ENCODE measurements around the gene PFKM.
A peak's percentile ranks its signal among the peaks of the same experiment; 100 is the strongest.

PFKM gene

GRCh38 chr12:48157889-48158370 lies 38.8 kb downstream of the PFKM start:
- peak; percentile 19 for DNase-seq

GRCh38 chr12:48160046-48160445 lies 40.9 kb downstream of the PFKM start:
- DNase-seq = no peak

- no peak for DNase-seq
These were observed 41.6 kb downstream of the PFKM start for GRCh38 chr12:48160807-48161206.

- DNase-seq = no peak
These were observed 44.1 kb downstream of the PFKM start for GRCh38 chr12:48163150-48163747.

- DNase-seq = no peak
These were observed 45.3 kb downstream of the PFKM start for GRCh38 chr12:48164451-48164850.

GRCh38 chr12:48165089-48165981 lies 46.2 kb downstream of the PFKM start:
- peak; percentile 50 for DNase-seq

GRCh38 chr12:48169011-48169410 lies 49.8 kb downstream of the PFKM start:
- DNase-seq = no peak

GRCh38 chr12:48175613-48176416 lies 56.7 kb downstream of the PFKM start:
- no peak for DNase-seq

- no peak for DNase-seq
These were observed 57.2 kb downstream of the PFKM start for GRCh38 chr12:48176417-48176751.

GRCh38 chr12:48177982-48178381 lies 58.8 kb downstream of the PFKM start:
- no peak for DNase-seq

GRCh38 chr12:48179466-48179865 lies 60.3 kb downstream of the PFKM start:
- DNase-seq = no peak

GRCh38 chr12:48180424-48180823 lies 61.3 kb downstream of the PFKM start:
- no peak for DNase-seq

- DNase-seq = no peak
These were observed 61.8 kb downstream of the PFKM start for GRCh38 chr12:48180857-48181495.

GRCh38 chr12:48182631-48183030 lies 63.5 kb downstream of the PFKM start:
- peak; percentile 6 for DNase-seq

GRCh38 chr12:48183091-48183875 lies 64.1 kb downstream of the PFKM start, which contains the start of gene CCDC184:
Gene CCDC184, plus strand, starts transcription at chr12:48183644. Its CDS starts 479 bp downstream, at chr12:48184123.
- DNase-seq = peak; percentile 77

GRCh38 chr12:48183876-48184548 lies 64.8 kb downstream of the PFKM start:
- peak; percentile 35 for DNase-seq

GRCh38 chr12:48184549-48184922 lies 65.4 kb downstream of the PFKM start:
- DNase-seq = no peak

- DNase-seq = no peak
These were observed 66.2 kb downstream of the PFKM start for GRCh38 chr12:48185181-48185919.

GRCh38 chr12:48187916-48188695 lies 68.9 kb downstream of the PFKM start:
- no peak for DNase-seq

All from stimulated activated CD4-positive, alpha-beta T cell treated with anti-CD3 and anti-CD28 coated beads, Interleukin-15, amount 100 ng/mL, for 24 hours (primary cell).